HG02623 (cell line): ENCODE data around the gene PAN2.
"Not testable (repeated sequence)": the region's sequence is repeated elsewhere in the genome, so short reads cannot be mapped to it uniquely, and the experiment has no call there.

ENCODE experiments used
- ATAC-seq: cut with Tn5 transposase; IDR thresholded peaks from one replicate; pipeline ENCODE4 v1.9.1; 2021; ENCODE audit warnings: moderate library complexity; ENCODE audit not compliant: unreplicated experiment

The PAN2 gene

DNA sequence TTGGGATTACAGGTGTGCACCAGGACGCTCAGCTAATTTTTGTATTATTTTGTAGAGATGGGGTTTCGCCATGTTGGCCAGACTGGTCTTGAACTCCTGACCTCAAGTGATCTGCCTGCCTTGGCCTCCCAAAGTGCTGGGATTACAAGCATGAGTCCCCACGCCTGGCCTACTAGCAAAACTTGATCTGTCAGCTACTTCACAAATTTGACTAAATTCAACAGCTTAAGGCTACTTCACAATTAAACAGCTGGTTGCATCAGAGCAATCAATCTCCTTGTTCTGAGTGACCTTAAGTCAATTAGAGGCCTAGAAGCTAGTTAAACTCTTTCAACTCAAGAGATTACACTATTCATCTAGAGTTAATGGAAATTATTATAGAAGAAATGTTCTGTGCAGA is 54.9 kb downstream of the PAN2 start:
- no peak for ATAC-seq

DNA sequence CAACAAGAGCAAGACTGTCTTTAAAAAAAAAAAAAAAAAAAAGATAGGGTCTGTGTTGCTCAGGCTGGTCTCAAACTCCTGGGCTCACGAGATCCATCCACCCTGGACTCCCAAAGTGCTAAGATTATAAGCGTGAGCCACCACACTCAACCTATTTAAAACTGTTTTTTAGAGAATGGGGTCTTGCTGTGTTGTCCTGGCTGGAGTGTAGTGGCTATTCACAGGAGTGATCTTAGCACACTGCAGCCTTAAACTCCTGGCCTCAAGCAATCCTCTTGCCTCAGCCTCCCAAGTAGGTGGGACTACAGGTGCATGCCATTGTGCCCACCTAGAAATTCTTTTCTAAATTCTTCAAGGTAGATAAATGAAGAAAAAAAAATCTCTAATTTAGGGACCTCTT is 59.5 kb downstream of the PAN2 start:
- no peak for ATAC-seq

DNA sequence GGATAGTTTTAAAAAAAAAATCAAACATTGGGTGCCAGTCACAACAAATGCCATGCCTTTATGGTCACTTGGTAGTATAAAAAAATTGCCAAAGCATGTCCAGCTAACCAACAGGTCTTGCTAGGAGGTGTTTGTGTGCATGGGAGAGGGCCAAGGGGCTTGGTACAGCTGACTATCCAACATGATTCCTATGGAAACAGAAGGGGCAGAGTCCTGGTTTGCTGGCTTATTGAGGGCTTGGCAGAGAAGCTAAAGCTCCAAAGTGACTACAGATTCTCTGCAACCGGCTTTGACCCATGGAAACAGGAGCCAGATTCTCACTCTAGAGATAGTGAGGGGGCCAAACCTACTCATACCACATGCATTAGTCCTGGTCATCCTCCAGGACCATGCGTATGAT is 61.3 kb downstream of the PAN2 start:
- not testable (repeated sequence) for ATAC-seq

- ATAC-seq: no peak
Observed at GRCh38 chr12:56271031-56271430, 62.8 kb downstream of the PAN2 start.

DNA sequence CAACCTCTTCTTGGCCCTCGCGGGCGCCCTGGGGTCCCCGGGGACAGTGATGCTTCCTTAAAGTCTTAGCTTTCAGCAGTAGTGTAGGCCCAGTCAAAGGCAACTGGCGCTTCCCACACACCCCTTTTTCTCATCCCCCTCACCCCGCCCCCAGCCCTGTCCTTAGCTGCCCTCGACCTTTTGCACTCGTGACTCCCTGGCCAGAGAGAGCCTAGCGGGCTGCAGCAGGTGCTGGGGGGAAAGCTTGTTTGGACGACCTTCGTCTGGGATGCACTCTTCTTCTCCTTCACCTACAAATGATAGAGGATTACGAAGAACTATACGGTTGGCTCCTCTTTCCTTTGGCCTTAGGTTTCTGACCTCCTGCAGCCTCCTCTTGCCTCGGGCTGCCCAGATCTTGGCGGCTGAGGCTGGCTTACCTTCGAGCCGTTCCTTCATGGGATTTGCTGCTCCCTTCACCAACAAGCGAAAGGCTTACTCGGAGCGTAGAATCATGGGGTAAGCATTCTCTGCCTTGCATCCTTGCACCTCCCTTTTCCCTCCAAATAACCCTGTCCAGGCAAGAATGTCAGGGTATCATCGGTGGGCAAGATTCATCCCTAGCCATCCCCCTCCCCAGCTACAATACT is 66.2 kb downstream of the PAN2 start:
- ATAC-seq: peak; percentile 9

DNA sequence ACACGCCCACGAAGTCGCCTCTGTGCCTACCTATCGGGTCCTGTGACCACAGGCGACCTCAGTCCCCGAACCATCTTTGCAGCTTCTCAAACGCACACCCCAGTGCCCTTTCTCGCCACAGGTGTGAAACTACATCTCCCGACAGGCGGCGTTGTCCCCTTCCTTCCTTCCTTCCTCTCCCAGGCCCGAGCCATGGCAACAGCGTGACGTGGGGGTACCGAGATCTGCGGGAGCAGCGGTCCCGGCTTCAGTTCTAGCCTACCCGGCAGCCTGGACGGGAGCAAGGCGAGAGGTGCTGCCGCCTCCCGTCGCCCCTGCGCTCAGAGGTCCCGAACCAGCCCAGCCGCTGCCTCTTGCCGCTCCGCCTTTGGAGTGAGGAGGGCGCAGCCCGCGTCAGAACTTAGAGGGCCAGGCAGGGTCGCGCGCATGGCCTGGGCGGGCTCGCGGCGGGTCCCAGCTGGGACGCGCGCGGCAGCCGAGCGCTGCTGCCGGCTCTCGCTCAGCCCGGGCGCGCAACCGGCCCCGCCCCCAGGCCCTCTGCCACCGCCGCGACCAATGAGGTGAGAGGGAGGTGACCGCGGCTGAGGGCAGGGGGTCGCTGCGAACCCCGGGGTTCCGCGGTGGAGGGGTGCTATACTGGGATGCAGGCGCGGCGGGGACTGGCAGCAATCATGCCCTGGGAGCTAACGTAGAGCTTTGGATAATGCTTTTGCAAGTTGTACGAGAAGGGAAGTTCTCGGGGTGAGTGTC is 66.9 kb downstream of the PAN2 start, which contains the start of gene COQ10A:
TSS of gene COQ10A (plus strand) at position 250 of the 750 bp plus-strand sequence. CDS start at position 427, 177 bp downstream.
- peak; percentile 86 for ATAC-seq
